SU-DHL-6 (cell line): ENCODE results near the gene FSD1.
"Not testable (repeated sequence)": the region's sequence is repeated elsewhere in the genome, so short reads cannot be mapped to it uniquely, and the experiment has no call there.

ENCODE experiments used
- H2AFZ ChIP-seq: fragments of 200-600 bp; sonication (generic); 2 replicates; pipeline ENCODE4 v1.6.1; 2014; ENCODE audit warnings: low read depth, mild to moderate bottlenecking, moderate library complexity, mixed read lengths, antibody characterized with exemption, low read length; ENCODE audit not compliant: severe bottlenecking
- H3F3A ChIP-seq: fragments of 200-600 bp; shearing (Covaris generic); 2 replicates; pipeline ENCODE4 v1.6.0; 2016; ENCODE audit warnings: antibody characterized with exemption, mild to moderate bottlenecking; ENCODE audit not compliant: insufficient read depth
- H3K27ac ChIP-seq: fragments of 200-600 bp; sonication (generic); 2 replicates; pipeline ENCODE4 v1.5.1; 2016; ENCODE audit warnings: low read depth, mild to moderate bottlenecking, low read length, moderate library complexity, mixed read lengths
- H3K27me3 ChIP-seq: fragments of 200-600 bp; sonication (generic), shearing (Covaris generic); 2 replicates; pipeline ENCODE4 v1.6.0; 2014; ENCODE audit warnings: mild to moderate bottlenecking, low read length
- H3K36me3 ChIP-seq: fragments of 200-600 bp; sonication (generic); 2 replicates; pipeline ENCODE4 v1.6.1; 2014; ENCODE audit warnings: mild to moderate bottlenecking, low read length, mixed read lengths
- H3K4me2 ChIP-seq: fragments of 300-600, 200-600 bp; shearing (Covaris generic), sonication (generic); 2 replicates; pipeline ENCODE4 v1.6.0; 2014; ENCODE audit warnings: low read length, low read depth, mild to moderate bottlenecking; ENCODE audit not compliant: poor library complexity, severe bottlenecking
- H3K4me3 ChIP-seq: fragments of 200-600 bp; sonication (generic); 2 replicates; pipeline ENCODE4 v1.5.1; 2014; ENCODE audit warnings: antibody characterized with exemption, low read length, mild to moderate bottlenecking, mixed read lengths; ENCODE audit not compliant: insufficient read depth, poor library complexity, severe bottlenecking
- H3K79me2 ChIP-seq: fragments of 200-600 bp; sonication (generic); 2 replicates; pipeline ENCODE4 v1.6.1; 2014; ENCODE audit warnings: mild to moderate bottlenecking, low read length, moderate library complexity; ENCODE audit not compliant: insufficient read depth
- H3K9ac ChIP-seq: fragments of 200-600 bp; sonication (generic); 2 replicates; pipeline ENCODE4 v1.7.0; 2014; ENCODE audit warnings: mild to moderate bottlenecking, low read length
- H3K9me2 ChIP-seq: fragments of 200-600 bp; sonication (generic); replicated peaks from 2 replicates; pipeline ENCODE4 v1.6.1; 2014; ENCODE audit warnings: low read length; ENCODE audit not compliant: insufficient read depth
- H3K9me3 ChIP-seq: fragments of 200-600 bp; sonication (generic); 2 replicates; pipeline ENCODE4 v1.6.1; 2014; ENCODE audit warnings: low read length, mixed read lengths; ENCODE audit not compliant: insufficient read depth
- H4K20me1 ChIP-seq: fragments of 200-600 bp; sonication (generic); 2 replicates; pipeline ENCODE4 v1.6.1; 2014; ENCODE audit warnings: low read depth, mild to moderate bottlenecking, antibody characterized with exemption, low read length, moderate library complexity, mixed read lengths
- EZH2phosphoT487 ChIP-seq: fragments of 200-600 bp; sonication (generic), shearing (Covaris generic); conservative IDR thresholded peaks from 2 replicates; pipeline ENCODE4 v1.6.1; 2018; ENCODE audit warnings: mild to moderate bottlenecking, antibody characterized with exemption, low read length, moderate library complexity, mixed read lengths
- TF ChIP-seq, protein P1 (sequence below): fragments of 200-600 bp; sonication (generic); IDR thresholded peaks from one replicate; pipeline ENCODE4 v1.5.1; 2017; ENCODE audit warnings: antibody characterized with exemption, mild to moderate bottlenecking, low read length, moderate library complexity; ENCODE audit not compliant: insufficient read depth, poor library complexity, severe bottlenecking

Gene FSD1

DNA sequence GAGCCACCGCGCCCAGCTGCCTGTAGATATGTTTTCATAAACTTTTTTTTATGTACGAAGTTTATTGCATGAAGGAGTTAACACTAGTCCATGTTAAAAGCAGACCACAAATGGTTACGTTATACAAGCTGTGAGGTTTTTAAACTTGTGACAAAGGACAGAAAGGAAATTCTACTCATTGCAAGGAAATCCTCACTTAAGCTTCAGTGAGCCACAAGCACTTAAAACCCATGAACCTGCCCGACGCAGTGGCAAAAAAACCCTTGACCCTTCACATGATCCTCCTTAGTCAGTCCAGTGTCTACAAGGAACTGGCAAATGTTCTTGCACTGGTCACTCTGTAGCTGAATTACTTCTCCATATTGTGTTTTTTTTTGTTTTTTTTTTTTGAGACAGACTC lies 43.1 kb downstream of the FSD1 start:
- no peak overlapping the region for H3K4me3 ChIP-seq
- no peaks in the 10 kb centered on the region for H3K9me2 ChIP-seq
- no peak overlapping the region for H2AFZ ChIP-seq
- TF ChIP-seq, protein P1, sequence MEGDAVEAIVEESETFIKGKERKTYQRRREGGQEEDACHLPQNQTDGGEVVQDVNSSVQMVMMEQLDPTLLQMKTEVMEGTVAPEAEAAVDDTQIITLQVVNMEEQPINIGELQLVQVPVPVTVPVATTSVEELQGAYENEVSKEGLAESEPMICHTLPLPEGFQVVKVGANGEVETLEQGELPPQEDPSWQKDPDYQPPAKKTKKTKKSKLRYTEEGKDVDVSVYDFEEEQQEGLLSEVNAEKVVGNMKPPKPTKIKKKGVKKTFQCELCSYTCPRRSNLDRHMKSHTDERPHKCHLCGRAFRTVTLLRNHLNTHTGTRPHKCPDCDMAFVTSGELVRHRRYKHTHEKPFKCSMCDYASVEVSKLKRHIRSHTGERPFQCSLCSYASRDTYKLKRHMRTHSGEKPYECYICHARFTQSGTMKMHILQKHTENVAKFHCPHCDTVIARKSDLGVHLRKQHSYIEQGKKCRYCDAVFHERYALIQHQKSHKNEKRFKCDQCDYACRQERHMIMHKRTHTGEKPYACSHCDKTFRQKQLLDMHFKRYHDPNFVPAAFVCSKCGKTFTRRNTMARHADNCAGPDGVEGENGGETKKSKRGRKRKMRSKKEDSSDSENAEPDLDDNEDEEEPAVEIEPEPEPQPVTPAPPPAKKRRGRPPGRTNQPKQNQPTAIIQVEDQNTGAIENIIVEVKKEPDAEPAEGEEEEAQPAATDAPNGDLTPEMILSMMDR: no peak
- TF ChIP-seq EZH2phosphoT487: no peak
- H3K9me3 ChIP-seq: no peaks in the 10 kb centered on the region
- no peaks in the 10 kb centered on the region for H3K27me3 ChIP-seq
- no peak overlapping the region for H3K9ac ChIP-seq
- no peaks in the 10 kb centered on the region for H4K20me1 ChIP-seq
- H3F3A ChIP-seq: no peaks in the 10 kb centered on the region
- H3K36me3 ChIP-seq: no peaks in the 10 kb centered on the region
- H3K4me2 ChIP-seq: no peak overlapping the region
- no peak overlapping the region for H3K27ac ChIP-seq
- no peaks in the 10 kb centered on the region for H3K79me2 ChIP-seq

DNA sequence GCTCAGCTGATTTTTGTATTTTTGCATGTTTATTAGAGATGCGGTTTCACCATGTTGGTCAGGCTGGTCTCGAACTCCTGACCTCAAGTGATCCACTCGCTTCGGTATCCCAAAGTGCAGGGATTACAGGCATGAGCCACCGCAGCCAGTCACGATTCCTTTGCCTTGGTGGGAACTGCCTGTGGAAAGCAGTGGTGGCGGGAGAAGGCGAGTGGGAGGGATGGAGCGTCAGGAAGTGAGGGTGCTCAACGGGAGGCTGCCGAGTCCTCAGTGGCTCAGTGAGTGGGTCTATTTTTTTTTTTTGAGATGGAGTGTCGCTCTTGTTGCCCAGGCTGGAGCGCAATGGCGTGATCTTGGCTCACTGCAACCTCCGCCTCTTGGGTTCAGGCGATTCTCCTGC lies 44.8 kb downstream of the FSD1 start:
- H3K9me3 ChIP-seq, H3K4me2 ChIP-seq, H3K27me3 ChIP-seq, H3K79me2 ChIP-seq, H3K36me3 ChIP-seq, H2AFZ ChIP-seq, H3K4me3 ChIP-seq, H3F3A ChIP-seq, H4K20me1 ChIP-seq, H3K27ac ChIP-seq, H3K9ac ChIP-seq, H3K9me2 ChIP-seq: not testable (repeated sequence)

DNA sequence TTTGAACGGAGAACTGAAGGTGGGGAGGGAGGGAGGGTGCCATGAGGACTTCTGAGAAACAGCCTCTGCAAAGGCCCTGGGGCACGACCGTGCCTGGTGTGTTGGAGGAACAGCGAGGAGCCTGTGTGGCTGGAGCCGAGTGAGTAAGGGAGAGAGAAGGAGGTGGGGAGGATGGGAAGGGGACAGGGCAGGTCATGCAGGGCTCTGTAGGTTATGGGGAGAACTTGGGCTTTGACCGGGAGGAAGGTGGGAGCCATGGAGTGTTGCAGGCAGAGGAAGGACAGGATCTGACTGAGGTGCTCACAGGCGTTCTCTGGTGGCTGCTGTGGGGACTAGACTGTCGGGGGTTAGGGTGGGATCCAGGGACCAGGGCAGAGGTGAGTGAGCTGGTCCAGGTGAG lies 45.7 kb downstream of the FSD1 start:
- Histone ChIP-seq H3K9me2 (no peaks in the 10 kb centered on the region), H3K9ac (no peak overlapping the region), H3K27me3 (no peaks in the 10 kb centered on the region), H3K4me2 (no peak overlapping the region), H3F3A (no peaks in the 10 kb centered on the region), H2AFZ (no peak overlapping the region), H3K27ac (no peak overlapping the region), H3K9me3 (no peaks in the 10 kb centered on the region), H3K79me2 (no peaks in the 10 kb centered on the region), H3K36me3 (no peaks in the 10 kb centered on the region), H4K20me1 (no peaks in the 10 kb centered on the region), H3K4me3 (no peak overlapping the region)
- TF ChIP-seq, protein P1: no peak
- TF ChIP-seq EZH2phosphoT487: no peak

DNA sequence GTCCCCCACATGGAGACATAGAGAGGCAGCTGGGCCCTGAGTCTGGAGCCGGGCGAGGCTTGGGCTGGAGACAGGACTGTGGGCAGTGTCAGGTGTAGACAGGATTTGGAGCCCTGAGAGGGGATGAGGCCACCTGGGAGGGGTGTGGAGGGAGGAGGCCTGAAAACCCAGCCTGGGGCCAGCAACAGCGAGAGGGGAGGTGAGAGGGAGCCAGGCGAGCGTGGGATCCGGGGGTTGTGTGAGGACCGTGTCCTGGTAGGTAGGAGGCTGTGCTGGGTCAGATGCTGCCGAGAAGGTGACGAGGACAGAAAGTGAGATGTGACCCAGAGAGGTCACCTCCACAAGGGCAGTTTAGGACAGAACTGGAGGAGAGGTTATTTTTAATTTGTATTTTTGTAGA lies 46.3 kb downstream of the FSD1 start:
- Histone ChIP-seq H3K27ac (no peak overlapping the region), H3K9ac (no peak overlapping the region), H3F3A (no peaks in the 10 kb centered on the region), H3K4me3 (no peak overlapping the region), H3K27me3 (no peaks in the 10 kb centered on the region), H3K9me2 (no peaks in the 10 kb centered on the region), H3K9me3 (no peaks in the 10 kb centered on the region), H3K36me3 (no peaks in the 10 kb centered on the region), H3K79me2 (no peaks in the 10 kb centered on the region), H4K20me1 (no peaks in the 10 kb centered on the region), H2AFZ (no peak overlapping the region), H3K4me2 (no peak overlapping the region)
- no peak for TF ChIP-seq EZH2phosphoT487
- TF ChIP-seq, protein P1: no peak
